GM18907 (cell line): Measurements from ENCODE around the gene NKX3-2.

Experiments
- ATAC-seq: cut with Tn5 transposase; IDR thresholded peaks from one replicate; pipeline ENCODE4 v1.9.1; 2021; ENCODE audit warnings: mild to moderate bottlenecking, moderate library complexity; ENCODE audit not compliant: unreplicated experiment

The NKX3-2 gene

DNA sequence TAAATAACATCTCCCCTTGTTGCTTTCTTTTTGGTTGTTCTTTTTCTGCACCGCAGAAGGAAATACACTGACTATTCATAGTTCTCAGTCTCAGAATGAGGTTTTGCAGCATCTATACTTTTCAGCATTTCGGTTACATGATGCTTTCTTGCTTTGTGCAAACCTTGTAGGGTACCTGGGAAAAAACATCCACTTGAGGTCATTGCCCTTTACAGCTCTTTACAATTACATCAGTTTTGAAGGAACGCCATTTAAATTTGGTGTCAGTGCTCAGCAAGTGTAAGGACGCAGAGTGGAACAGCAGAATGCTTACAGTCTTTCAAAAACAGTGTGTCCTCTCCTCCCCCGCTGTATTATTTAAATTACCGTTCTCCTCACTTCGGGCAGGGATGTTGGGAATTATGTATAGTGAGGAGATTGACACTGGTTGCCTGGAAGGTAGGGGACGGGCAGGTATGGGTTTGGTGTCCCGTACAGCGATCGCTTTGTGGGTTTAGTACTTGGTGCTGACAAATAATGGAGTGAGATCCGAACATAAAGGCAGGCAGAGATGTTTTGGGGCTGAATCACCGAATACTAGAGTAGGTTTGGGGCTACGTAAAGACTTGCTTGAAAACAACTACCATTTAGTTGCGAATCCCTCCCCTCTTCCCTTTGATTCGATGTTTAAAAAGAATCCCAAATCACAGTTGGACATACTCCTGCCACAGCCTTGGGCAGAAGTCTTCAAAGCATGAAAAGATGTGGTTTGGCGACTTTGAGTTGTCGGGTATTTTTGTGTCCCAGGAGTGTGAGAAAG, 2.0 kb upstream of the NKX3-2 start:
- no peak for ATAC-seq

DNA sequence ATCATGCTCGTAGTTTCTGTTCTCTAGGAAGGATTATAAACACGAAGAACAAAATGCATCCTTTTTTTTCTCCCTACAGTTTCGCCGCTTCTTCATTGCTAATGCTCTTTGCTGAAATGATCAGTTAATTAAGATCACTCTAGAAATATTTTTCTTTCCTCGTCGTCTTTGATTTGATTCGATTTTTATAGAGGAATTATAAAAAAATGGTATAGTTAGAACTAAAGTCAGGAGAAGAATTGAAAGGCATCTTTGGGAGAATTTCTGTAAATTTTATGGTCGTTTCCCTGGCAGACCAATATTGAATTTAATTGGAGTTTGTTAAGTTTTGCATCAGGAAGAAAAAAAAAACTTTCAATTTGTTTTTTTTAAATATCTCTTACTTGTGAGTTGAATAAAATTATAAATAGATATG, 1.1 kb upstream of the NKX3-2 start:
- ATAC-seq = no peak

DNA sequence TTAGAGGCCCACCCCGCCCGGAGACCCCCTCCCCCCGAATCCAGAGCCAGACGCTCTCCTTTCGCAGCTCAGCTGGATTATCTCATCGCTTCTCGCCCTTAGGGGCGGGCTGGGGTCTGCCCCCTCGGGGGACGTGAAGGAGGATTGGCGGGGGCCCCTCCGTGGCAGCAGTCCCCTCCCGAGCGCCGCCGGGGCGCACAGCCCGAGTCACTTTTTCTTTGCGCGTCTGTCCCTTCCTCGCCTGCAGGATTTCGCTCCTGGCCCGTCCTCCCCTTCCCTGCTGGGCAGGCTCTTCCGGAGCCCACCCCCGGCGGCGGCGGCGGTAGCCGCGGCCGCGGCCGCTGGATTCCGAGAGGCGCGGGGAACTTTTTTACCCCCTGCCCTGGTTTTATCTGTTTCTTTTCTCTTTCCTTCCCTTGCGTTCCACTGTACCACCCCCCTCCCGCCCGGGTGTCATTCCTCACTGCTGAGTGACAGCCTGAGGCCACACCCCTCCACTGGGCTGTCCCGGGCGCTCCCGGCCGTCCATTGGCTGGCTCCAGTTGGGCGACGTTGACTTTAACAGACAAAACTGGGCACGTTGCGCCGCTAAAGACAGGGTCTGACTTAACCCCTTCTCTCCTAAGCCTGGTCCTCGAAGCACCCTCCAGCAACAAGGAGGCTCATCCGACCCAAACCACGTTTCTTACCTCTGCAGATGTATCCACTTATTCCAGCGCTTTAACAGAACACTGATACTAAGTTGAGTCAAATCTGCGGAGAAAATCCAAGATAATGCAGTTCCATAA, 492 bp upstream of the NKX3-2 start:
- ATAC-seq = peak; percentile 47

DNA sequence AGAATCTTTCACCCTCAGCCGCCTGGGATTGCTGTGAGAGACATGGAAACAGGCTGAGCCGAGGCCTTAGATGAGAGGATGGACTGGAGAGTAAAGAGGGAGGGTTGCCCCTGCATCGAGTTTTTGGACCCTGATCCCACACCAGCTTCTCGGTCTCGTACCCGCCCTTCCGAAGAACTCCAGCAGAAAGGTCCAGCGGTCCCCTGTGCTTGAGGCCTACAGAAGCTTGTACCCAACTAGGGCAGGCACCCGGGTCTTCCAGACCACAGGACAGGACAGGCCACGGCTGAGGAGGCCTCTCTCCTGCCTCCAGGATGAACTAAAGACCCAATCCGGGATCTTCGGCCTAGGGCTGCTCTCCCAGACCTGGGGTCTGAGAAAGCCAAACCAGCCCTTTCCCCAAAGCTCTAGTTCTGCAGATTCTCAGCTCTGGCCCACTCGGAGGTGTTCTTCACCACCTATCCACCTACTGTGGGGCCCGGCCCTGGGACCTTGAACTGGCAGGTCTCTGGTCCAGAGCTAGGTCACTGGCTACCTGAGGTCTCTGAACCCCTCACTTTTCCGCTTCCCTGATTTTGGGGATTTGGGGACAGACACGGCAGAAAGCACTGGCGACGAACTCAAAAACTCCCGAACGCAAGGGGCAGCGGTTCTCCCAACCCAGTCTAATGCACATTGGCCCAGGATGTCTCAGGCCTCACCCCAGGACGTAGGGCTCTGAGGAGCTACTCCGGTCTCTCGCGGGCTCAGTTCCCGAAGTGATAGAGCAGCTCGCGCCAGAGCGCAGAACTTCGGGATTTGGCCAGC, 1.1 kb downstream of the NKX3-2 start:
- ATAC-seq = no peak

DNA sequence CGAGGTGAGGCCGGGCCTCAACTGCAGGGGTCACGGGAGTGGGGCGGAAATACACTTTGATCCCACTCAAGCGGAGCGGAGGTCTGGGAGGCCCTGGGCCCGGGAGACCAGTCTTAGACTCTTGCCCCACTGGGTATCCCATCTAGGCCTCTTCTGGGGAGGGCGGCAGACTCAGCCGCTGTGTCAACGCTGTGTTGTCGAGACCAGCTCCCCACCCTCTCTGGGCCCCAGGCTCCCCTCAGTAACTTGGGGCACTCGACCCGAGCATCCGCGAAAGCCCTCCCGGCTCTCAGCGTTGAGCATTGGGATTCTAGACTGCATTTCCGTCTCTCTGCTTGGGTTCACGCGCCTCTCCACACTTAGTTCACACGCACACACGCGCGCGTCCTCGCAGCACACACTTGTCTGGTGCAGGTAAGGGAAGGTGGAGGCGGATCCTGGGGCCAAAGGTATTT, 1.7 kb downstream of the NKX3-2 start:
- ATAC-seq = peak; percentile 1

DNA sequence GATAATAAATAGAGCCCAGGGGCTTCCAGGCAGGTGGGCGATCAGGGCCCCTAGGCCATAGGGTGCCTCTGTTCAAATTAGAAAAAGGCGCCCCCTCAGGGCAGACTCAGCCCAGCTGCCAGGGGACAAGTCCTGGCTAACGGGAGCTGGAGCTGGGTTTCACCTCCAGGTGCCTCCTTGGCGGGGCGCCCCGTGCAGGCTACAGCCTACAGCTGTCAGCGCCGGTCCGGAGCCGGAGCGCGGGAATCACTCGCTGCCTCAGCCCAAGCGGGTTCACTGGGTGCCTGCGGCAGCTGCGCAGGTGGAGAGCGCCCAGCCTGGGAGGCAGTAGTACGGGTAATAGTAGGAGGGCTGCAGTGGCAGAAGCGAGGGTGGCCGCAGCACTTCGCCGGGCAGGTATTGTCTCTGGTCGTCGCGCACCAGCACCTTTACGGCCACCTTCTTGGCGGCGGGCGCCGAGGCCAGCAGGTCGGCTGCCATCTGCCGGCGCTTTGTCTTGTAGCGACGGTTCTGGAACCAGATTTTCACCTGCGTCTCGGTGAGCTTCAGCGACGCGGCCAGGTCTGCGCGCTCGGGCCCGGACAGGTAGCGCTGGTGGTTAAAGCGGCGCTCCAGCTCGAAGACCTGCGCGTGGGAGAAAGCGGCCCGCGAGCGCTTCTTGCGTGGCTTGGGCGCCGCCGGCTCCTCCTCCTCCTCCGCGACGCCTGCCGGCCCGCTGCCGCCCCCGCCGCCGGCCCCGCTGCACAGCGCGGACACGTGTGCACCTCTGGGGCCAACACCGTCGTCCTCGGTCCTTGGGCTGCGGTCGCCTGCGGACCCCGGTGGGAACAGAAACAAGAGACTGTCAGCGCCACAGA, 2.4 kb downstream of the NKX3-2 start:
- ATAC-seq = peak; percentile 54

DNA sequence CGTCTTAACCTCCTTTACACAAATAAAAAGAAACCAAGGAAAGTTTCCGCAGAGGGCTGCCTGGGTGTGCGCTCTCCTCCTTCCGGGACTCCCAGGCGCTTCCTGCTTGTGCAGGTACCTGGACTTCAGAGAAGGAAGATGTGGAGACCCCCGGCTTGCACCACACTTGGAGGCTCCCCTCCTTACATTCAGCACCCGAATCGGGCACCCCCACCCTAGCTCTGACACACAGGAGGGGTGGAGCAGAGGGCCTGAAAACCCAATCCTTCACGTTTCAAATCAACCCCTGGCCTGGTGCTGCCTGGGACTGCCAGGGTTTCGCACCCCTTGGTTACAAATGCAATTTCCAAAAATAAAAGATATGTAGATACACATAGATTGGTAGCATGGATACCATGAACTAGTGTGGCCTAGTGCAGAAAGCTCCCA, 3.1 kb downstream of the NKX3-2 start:
- no peak for ATAC-seq

DNA sequence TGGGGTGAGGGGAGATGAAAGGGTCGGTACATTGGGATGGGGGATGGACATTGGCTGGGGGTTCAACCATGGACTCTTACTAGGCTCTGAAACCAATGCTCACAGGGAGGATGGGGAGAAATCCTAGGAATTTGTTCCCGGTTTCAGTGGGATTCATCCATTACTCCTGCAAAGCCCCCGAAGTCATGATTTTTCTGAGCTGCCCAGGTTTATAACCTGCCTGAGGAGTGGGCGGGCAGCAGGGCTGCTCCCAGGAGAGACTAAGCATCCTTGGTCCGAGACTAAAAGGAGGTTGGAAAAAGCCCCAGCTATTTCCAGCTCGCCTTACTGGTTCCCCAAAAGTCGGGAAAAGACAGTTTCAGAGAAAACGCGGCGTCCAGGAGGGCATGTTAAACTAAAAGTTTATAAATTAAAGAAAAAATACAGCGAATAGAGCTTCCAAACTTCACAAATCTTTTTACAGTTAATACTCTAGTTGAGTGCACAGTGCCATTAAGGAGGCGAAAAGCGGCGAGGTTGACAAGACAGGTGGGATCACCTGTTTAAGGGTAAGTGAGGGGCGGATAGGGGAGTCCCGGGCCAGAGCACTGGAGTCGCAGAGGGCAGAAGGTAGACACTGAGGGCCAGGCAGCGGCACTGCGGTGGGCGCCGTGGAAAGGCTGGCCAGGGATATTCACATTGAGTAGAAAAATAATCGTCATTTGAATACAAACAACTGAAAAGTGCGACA, 3.7 kb downstream of the NKX3-2 start:
- no peak for ATAC-seq

DNA sequence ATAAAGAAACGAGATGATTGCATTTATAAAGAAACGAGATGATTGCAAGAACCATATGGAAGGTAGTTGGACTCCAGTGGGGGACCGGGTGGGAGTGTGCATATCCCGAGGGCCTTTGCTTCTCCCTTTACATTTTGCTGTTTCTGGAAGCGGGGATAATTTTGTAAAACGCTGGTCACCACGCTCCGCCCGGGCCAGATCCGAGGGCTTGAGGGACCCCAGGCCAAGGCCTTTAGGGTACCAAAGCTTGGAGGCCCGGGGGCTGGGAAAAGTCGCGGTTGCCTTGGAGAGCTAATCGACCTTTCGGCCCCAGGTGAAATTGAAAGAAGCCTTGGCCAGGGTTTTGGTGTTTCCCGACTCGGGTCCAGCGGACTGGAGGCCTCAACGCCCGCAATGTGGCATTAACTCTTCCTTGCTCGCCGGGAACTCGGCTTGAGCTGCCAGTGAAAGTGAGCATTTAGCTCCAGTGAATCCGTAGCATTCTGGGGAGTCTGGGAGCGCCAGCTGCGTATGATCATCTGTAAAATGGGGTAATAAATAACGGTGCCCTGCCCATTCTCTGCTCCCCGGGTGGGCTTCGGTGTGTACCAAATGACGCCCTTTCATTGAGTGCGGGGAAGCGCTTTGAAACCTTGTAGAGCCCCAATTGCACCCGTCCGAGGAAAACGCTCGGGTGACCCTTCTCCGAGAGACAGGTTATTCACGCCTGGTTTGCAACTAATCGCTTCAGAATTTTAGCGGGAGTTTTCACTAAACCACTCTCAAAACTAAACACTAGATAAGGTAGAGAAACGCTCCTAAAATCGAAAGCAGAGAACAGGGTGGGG, 4.5 kb downstream of the NKX3-2 start:
- ATAC-seq = no peak

DNA sequence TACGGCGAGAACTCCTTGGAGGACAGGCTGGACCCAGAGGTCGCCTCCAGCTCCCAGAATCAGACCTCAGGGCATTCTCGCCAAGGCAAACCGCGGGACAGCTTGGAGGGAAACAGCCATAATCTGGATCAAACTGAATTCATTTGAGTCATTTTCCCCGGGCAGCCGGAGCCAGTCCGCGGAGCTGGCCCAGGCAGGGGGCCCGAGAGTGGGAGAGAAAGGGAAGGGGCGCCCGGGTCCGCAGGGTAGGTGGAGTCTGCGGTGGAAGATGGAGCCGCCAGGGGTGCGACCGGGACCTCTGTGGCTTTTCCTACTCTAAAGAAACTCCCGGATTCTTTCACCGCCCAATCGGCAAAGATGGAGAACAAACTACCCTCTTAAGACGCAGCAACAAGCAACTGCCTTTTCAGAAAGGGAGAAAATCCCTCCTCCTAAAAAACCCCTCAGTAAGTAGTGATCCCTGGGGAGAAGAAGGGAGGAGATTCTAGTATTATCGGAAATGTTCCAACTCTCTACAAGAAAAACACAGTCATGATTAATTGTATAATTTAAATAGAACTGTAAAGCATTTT, 5.2 kb downstream of the NKX3-2 start:
- no peak for ATAC-seq

DNA sequence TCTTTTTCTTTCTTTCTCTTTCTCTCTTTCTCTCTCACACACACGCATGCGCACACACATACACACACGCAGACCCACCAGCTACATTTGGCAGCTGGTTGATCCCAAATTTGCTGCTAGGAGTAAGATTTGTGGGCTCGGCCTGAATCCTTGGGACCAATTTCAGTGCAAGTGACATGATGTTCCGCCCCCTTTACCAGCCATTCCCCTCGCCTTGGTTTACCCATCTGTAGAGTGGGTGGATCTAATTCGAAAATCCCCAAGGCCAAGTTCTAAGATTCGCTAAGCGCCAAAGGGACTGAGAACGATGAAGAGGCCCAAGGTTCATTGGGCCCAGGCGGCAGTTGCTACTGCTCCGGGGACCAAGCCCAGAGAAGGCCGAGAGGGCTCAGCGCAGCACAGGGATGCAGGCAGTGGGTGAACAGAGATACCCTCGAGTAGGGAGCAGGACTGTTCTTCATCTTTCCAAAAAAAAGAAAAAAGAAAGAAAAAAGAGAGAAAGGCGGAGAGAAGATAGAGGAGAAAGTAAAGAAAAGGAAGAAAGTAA, 5.8 kb downstream of the NKX3-2 start:
- ATAC-seq = no peak

DNA sequence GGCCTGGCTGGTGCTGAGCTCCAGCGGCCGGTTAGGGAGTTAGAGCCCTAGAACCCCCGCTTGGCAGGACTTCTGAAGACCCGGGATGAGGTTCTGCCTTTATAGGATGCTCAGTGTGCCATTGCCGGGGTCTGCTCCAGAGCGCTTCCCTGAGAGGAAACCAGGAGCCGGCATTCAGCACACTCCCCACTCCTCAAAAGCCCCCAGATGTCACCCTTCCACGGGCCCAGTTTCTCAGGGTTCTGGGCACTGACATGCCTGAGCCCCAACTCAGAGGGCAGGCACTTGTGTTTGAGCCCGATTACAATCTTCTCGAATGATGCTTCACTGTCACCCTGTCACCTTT, 6.5 kb downstream of the NKX3-2 start:
- no peak for ATAC-seq

DNA sequence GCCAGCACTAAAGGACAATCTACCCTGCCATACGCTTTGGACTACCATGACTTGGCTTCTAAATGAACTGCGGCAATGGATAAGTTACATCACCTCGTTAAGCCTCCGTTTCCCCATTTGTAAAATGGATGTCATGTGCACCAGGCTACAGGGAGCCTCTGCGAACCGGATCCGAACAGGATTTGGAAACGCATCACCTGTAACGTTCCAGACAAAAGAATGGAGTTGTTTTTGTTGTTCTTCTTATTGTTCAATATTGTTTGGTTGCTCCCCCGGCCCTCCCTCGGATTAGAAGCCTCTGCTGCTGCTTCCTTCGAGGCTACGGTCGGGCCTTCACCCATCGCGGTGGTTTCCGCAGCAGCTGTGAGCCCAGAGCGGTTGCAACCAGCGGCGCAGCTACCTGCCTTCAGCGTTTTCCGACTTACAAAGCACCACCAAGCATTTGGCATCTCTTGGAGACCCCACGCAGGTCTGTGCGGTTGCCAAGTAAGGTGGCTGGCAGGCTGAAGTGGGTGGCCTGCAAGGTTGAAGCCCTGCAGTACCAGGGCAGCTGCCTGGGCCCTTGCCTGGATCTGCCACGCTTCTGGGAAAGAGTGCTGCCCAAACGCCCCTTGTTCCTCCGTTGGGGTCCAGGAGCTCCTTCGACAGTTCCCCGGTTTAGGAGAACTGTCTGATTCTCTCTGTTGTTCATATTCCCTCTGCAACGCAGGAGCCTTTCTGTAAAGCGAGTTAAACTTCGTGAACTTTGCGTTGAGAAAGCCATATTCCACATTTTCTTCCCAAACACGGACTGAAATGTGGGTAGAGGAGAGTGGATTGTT, 7.1 kb downstream of the NKX3-2 start:
- ATAC-seq = no peak

DNA sequence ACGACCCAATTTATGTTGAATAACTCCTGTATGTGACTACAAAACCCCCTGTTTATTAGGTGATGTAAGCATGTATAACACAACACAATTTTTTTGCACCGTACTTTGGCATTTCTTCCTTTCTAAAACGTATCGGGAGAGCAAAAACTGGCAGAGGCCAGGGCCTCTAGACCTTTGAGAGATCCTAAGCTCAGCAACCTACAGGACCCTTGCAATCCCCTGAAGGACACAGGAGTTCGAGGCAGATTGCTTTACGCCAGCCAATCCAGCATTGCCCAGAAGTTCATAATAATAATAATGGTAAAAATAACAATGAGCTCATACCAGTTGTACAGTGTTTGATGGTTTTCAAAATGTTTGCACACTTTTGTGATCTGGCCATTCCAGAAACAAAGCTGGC, 7.7 kb downstream of the NKX3-2 start:
- ATAC-seq = no peak

DNA sequence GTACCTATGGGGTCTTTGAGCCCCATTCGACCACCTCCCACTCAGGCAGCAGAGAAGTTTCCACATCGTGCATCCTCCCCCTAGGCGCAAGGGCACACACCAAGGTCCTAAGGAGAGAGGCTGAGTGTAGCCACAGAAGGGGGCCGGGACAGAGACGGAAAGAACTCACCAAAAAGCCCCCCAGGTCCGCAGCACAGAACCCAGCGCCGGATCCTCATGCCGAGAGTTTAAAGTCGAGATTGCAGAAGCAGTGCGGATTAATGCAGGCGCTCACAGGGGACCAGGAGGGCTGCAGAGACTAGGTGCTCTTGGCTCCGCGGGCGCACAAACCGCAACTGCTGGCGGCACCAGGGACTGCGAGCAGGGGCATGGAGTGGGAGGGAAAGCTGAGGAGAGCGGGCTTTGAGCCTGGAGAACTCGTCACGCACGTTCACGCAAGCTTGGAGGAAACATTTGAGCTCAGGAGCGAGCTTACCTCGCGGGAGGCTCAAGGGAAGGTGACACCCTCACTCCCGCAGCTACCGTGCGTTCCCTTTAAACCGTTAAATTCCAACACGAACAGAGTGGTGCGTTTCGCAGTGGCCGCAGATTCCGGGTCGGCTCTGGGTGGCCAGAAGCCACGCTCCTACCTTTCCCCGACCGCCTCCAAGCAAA, 8.5 kb downstream of the NKX3-2 start:
- no peak for ATAC-seq

DNA sequence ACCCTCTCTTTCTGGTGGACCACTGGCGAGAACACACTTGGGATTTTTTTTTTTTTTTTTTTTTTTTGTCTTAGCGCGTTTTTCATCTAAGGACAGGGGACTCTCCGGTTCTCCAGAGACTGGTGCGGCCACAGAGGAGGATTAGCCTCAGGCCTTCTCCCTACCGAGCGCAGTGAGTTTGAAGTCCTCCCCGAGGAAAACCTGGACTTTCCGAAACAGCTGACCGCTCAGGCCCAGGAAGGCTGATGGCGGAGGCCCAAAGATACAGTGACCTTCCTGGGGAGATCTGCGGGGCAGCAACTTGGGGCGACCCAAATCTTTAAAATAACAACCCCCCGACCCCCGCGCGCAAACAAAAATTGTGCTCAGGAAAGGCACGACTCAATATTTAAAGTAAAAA, 9.2 kb downstream of the NKX3-2 start:
- no peak for ATAC-seq
